Measurements from ENCODE around the gene EPYC.

DNA sequence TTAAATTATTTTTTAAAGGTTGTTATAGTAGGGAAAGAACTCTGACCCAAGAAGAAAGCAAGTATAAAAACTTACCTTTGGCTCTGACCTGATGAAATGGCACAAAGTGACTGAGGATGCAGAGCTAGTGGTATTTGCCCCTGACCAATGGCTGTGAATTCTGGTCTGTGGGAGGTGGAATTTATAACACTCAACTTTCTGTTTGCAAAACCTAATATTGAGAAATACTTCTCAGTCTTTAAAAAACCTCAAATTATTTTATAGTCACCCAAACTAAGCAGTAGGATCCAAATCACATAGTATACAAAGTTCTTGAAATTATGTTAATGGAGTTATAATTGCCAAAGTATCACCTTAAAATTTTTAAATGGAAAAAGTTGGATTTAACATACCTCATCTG is at the start of gene EPYC:
- TF ChIP-seq NKX3-1 (CRISPR knock-in tag; IDR thresholded peaks at IDR 0.05) (no peak), POLR2A (IDR thresholded peaks at IDR 0.05; ENCODE audit: insufficient read depth in 1 of 2, low read depth in 2 of 2, low read length in 2 of 2) (no peak), KLF13 (CRISPR knock-in tag; IDR thresholded peaks at IDR 0.05) (no peak), HHEX (CRISPR knock-in tag; IDR thresholded peaks at IDR 0.05) (no peak), ZNF672 (CRISPR knock-in tag; IDR thresholded peaks at IDR 0.05) (no peak), SP140L (CRISPR knock-in tag; IDR thresholded peaks at IDR 0.05; ENCODE audit: borderline replicate concordance) (no peak)
